Measurements from ENCODE around the gene IFT43.

Gene IFT43

DNA sequence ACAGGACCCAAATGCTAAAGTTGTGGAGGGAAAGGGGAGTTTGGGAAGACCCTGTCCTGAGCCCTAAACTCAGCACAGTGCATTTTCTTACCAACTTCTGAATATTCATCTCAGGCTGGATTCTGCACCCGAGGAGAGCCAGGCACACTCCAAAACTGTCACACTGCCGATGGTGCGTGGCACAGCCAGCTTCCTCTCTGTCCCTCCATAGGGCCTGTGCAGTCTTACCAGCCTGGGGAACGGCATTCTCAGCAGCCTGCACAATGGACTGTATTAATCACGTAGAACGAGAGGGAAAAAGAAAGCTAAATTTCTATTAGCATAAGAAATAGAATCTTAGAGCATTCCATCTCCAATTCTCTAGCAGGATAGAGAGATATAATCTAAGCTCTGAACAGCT, 94.9 kb downstream of the IFT43 start:
- no peak for DNase-seq (ENCODE audit: low read depth)

GRCh38 chr14:76081642-76082041, 96.1 kb downstream of the IFT43 start:
- no peak for DNase-seq (ENCODE audit: low read depth)

GRCh38 chr14:76083796-76084765, 98.5 kb downstream of the IFT43 start:
- DNase-seq (ENCODE audit: low read depth) = no peak

DNA sequence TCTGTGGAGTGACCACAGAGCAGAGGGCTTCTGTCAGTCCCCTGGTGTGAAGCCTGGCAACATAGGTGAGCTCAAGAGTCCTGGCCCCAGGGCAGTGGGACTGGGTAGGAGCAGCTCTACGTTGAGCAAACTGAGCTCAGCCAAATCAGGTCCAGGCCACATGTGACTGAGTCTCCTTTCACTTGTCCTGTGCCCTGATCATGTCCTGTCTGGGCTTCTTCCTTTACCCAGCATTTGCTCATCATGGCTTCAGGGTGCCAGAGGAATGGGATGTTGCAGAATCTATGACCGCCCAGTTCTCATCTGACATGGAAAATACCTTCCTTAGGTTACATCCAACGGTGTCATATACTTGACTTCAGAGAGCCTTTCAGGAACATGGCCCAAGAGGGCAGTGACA, 99.8 kb downstream of the IFT43 start:
- no peak for DNase-seq (ENCODE audit: low read depth)

DNA sequence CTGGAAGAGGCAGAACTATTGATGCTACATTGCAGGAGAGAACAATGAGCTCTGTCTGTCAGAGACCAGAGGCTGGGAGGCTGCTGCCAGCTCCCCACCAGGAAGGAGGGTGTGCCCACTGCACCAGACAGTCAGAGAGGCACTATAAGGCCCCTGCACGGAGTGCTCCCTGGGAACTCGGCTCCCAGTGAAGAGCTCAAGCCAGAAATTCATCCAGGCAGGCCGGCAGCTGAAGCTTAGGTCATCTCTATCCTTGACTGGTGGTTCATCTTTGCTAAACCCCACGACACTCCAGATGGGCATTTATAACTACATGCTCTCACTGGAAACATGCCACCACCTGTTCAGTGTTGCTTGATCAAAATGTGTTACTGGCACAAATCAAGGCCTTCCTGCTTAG, 101.1 kb downstream of the IFT43 start:
- no peak for DNase-seq (ENCODE audit: low read depth)

GRCh38 chr14:76088326-76088725, 102.8 kb downstream of the IFT43 start:
- DNase-seq (ENCODE audit: low read depth) = no peak

GRCh38 chr14:76088771-76089571, 103.4 kb downstream of the IFT43 start:
- DNase-seq (ENCODE audit: low read depth) = no peak

GRCh38 chr14:76089575-76089974, 104.0 kb downstream of the IFT43 start:
- DNase-seq (ENCODE audit: low read depth) = no peak

- DNase-seq (ENCODE audit: low read depth) = no peak
Measured at GRCh38 chr14:76090616-76091391, 105.2 kb downstream of the IFT43 start.

DNA sequence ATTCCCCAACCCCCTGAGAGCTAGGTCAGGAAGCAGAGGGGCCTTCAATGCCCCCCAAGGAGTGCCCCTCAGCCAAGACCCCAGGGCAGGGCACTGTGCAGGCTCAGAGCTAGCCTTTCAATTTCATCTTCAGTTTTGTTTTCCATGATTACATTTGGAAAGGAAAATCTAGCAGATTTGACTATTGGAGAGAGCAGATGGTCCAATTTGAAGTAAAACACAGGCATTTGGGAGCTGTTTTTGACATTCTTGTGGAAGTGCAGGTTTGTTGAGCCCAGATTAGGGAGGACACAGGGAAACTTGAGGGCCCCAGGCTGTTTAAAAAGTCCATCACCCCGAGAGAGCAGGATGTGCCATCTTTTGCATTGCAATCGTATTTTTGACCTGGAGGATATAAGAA, 107.5 kb downstream of the IFT43 start:
- no peak for DNase-seq (ENCODE audit: low read depth)

DNA sequence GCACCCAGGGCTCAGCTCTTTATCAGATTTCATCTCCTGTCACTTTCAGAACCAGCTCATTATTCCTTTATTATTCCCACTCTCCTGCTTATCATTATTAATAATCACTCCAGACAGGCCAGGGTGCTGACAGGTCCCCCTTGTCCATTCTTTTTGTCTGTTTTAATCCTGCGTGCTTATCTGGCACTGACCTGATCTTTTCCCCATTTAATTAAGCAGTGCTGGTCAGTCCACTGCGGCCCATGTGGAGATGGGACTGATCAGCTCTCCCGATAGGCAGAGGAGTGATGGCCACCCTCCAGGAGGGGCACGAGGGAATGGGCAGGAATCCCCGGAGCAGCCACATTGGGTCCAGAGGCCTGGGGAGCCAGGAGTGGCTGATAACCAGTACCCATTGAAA, 110.7 kb downstream of the IFT43 start:
- no peak for DNase-seq (ENCODE audit: low read depth)

DNA sequence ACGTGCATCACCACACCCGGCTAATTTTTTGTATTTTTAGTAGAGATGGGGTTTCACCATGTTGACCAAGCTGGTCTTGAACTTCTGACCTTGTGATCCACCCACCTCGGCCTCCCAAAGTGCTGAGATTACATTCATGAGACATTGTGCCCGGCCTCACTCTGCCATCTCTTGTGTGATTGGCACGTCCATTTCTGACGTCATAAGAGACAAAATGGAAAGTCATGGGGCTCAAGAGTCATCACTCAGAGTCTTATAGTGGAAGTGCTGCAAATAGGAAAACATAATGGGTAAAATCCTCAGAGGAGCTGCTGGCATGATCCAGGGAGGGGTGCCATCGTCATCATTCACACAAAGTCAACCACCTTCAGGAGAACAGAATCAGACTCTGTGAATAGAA, 112.0 kb downstream of the IFT43 start:
- DNase-seq (ENCODE audit: low read depth) = no peak

DNA sequence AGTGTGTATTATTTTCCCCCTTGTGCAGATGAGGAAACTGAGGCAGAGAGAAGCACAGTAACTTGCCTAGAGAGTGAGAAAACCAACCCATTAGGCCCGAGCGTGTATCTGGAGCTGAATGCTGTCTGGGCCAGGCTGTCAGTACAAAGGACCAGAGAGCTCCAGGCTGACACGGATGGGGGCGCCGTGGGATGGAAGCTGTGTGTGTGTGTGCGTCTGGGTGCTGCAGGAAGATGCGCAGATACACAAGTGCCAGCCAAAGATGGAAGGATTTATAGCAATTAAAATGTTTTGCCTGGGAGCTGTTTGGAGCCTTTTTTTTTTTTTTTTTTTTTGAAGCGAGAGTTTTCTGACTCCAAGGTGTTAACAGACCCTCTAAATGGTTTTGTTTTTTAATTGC, 112.5 kb downstream of the IFT43 start:
- no peak for DNase-seq (ENCODE audit: low read depth)

DNA sequence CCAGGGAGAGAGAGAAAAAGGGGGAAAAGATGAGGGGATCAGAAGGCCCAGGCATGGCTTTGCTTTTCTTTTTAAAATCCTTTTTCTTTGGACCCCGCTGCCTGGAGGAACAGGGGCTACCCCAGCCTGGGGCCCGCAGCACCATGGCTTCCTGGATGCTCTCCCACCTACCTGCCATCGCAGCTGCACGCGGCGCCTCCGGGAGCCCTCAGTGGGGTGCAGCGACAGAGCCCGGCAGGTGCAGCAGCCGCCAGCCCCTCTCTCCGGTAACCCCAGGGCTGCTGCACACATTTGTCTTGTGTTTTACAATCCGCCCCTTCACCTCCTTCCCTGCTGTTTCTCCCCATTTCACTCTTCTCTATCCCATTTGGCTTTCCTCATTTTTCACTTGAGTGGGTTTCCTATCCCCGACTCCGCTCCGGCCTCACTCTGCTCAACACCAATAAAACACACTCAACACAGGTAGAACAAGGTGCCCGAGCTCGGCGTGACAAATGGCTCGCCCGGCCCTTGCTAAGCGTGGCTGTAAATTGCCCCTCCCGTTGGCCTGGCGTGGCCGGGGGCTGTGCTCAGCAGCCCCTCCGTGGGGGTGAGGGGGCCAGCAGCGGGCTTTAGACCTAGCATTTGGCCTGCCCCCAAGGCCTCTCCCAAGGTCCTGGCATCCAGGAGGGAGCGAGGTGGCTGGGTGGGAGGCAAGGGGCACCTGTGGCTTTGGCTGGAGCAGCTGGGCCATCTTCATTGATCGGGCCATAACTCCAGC, 113.5 kb downstream of the IFT43 start:
- DNase-seq (ENCODE audit: low read depth) = no peak

DNA sequence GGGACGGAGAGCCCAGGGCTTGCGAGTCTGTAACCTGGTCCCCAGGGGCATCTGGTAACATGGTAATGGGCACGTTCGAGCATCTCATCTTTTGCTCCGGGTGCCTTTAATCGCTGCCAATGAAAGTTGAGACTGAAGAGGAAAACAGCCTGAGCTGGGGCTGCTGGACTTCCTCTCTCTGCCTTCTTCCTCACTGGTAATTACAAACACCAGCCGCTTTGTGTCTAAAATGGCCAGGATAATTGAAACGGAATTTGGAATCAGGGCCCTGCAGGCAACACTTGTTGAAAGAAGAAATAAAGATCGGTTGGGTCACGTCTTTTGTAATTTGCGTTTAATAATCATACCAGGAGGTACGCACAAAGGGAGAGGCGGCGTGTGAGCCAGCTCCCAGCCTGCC, 114.7 kb downstream of the IFT43 start:
- no peak for DNase-seq (ENCODE audit: low read depth)

- no peak for DNase-seq (ENCODE audit: low read depth)
Measured at GRCh38 chr14:76101391-76102379, 116.1 kb downstream of the IFT43 start.

GRCh38 chr14:76104802-76105355, 119.3 kb downstream of the IFT43 start:
- DNase-seq (ENCODE audit: low read depth) = no peak

GRCh38 chr14:76106188-76106587, 120.6 kb downstream of the IFT43 start:
- DNase-seq (ENCODE audit: low read depth) = no peak

DNA sequence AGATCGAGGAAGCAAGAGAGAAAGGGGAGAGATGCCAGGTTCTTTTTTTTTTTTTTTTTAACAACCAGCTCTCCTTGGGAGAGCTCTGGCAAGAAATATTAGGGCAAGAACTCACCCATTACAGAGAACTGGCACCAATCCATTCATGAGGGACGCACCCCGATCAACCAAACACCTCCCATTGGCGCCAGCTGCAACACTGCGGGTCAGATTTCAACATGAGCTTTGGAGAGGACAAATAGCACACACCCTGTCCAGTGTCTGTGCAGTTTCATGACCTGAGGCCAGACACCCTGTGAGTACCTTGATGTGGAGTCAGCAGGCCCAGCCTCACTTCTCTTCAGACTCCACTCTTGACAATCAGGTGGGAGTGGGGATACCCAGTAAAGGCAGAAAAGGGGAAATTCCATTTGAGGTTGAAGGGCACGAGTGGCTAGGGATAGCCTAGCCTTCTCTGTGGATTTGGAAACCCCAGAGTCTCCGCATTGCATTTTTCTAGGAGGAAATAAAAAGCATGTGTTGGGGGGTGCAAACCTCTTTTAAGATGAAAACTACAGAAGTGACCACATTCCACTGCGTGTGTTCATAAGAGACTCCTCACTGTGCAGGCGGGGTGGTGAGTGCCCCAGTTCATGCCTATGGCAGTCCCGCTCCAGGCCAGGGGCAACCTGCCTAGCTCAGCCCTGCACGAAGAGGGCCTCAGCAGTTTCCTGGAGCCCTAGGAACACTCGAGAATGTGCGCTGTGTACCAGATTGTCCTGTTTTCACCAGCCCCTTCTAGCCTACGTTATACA, 123.7 kb downstream of the IFT43 start:
- DNase-seq (ENCODE audit: low read depth) = no peak
